Stimulated activated CD4-positive, alpha-beta T cell treated with anti-CD3 and anti-CD28 coated beads, Interleukin-12 subunit alpha, Interleukin-12 subunit beta, amount 100 ng/mL, for 4 hours (primary cell): ENCODE measurements around the gene CRYAA.
"Not testable (repeated sequence)": the region's sequence is repeated elsewhere in the genome, so short reads cannot be mapped to it uniquely, and the experiment has no call there.

Source experiments
- DNase-seq: peaks from one replicate; pipeline ENCODE4 v3.0.0-alpha.2; 2020

The CRYAA gene

GRCh38 chr21:43177043-43177906, 8.5 kb downstream of the CRYAA start:
- not testable (repeated sequence) for DNase-seq

- DNase-seq, result not testable (repeated sequence)
These were observed 9.5 kb downstream of the CRYAA start for GRCh38 chr21:43178175-43178826.

- not testable (repeated sequence) for DNase-seq
These were observed 12.2 kb downstream of the CRYAA start for GRCh38 chr21:43181033-43181432.

GRCh38 chr21:43187268-43187667, 18.5 kb downstream of the CRYAA start:
- not testable (repeated sequence) for DNase-seq

- DNase-seq, result no peak
These were observed 18.9 kb downstream of the CRYAA start for GRCh38 chr21:43187715-43188114.

- no peak for DNase-seq
These were observed 19.4 kb downstream of the CRYAA start for GRCh38 chr21:43188181-43188580.

GRCh38 chr21:43188592-43189210, 19.9 kb downstream of the CRYAA start:
- DNase-seq, result no peak

GRCh38 chr21:43189936-43190335, 21.1 kb downstream of the CRYAA start:
- DNase-seq, result no peak

- no peak for DNase-seq
These were observed 21.7 kb downstream of the CRYAA start for GRCh38 chr21:43190544-43190943.

GRCh38 chr21:43190951-43191350, 22.1 kb downstream of the CRYAA start:
- DNase-seq, result no peak

GRCh38 chr21:43191521-43191920, 22.7 kb downstream of the CRYAA start:
- DNase-seq, result no peak

GRCh38 chr21:43191971-43192370, 23.2 kb downstream of the CRYAA start:
- no peak for DNase-seq

- no peak for DNase-seq
These were observed 23.8 kb downstream of the CRYAA start for GRCh38 chr21:43192501-43193081.

GRCh38 chr21:43193088-43193650, 24.4 kb downstream of the CRYAA start:
- no peak for DNase-seq

- DNase-seq, result no peak
These were observed 25.0 kb downstream of the CRYAA start for GRCh38 chr21:43193651-43194302.

GRCh38 chr21:43194303-43195120, 25.7 kb downstream of the CRYAA start:
- no peak for DNase-seq

GRCh38 chr21:43195121-43196021, 26.6 kb downstream of the CRYAA start:
- DNase-seq, result no peak

- no peak for DNase-seq
These were observed 28.0 kb downstream of the CRYAA start for GRCh38 chr21:43196826-43197225.

- no peak for DNase-seq
These were observed 29.6 kb downstream of the CRYAA start for GRCh38 chr21:43198376-43198775.

GRCh38 chr21:43201491-43201890, 32.7 kb downstream of the CRYAA start:
- DNase-seq, result no peak

GRCh38 chr21:43203591-43203990, 34.8 kb downstream of the CRYAA start:
- no peak for DNase-seq
